Panc1 (cell line): Measurements from ENCODE around the gene SREBF2.

ENCODE experiments used
- CTCF ChIP-seq: fragments of 450-650 bp; IDR thresholded peaks from 2 replicates; pipeline ENCODE4 v1.5.1; 2017; ENCODE audit warnings: mild to moderate bottlenecking
- POLR2AphosphoS5 ChIP-seq: IDR thresholded peaks from 2 replicates; pipeline ENCODE4 v1.6.1; 2012; ENCODE audit warnings: mild to moderate bottlenecking, low read depth, low read length, moderate library complexity
- SIN3A ChIP-seq: IDR thresholded peaks from 2 replicates; pipeline ENCODE4 v1.6.1; 2012; ENCODE audit warnings: low read depth, mild to moderate bottlenecking, low read length, moderate library complexity, borderline replicate concordance; ENCODE audit not compliant: insufficient read depth
- TCF7L2 ChIP-seq: IDR thresholded peaks from 2 replicates; pipeline ENCODE4 v1.6.1; 2011; ENCODE audit warnings: mild to moderate bottlenecking, low read depth, low read length, inconsistent platforms

- TF ChIP-seq CTCF (no peak), POLR2AphosphoS5 (no peak; the same call in 1 of the 2 replicates), SIN3A (no peak; the same call in 1 of the 2 replicates), TCF7L2 (peak; percentile 73)
Measured at GRCh38 chr22:41832553-41833368, at the start of gene SREBF2.
